Thyroid gland (tissue), 4 donors: Measurements from ENCODE around the gene COL6A2. TPM values are rescaled to one million over a fixed set of nuclear protein-coding genes. Genes with fewer than 3 reads are reported as not detected.
"Not testable (repeated sequence)": the region's sequence is repeated elsewhere in the genome, so short reads cannot be mapped to it uniquely, and the experiment has no call there.

ENCODE experiments used
- DNase-seq, 2 donors: peaks; one replicate each; pipeline ENCODE4 v3.0.0-alpha.2; 2019
- H3K27ac ChIP-seq, 3 donors: fragments of 200-600 bp; sonication (generic); 1 replicate in 2 of 3; 2 replicates in 1 of 3; pipeline ENCODE4 v1.5.1; 2016 to 2019; ENCODE audit warnings: mild to moderate bottlenecking in 1 of 3, moderate library complexity in 1 of 3
- H3K27me3 ChIP-seq: fragments of 200-600 bp; sonication (generic); one replicate; pipeline ENCODE4 v1.5.1; 2019
- H3K36me3 ChIP-seq, 2 donors: fragments of 200-600 bp; sonication (generic); one replicate each; pipeline ENCODE4 v1.5.1; 2016 to 2019
- H3K4me1 ChIP-seq, 2 donors: fragments of 200-600 bp; sonication (generic); one replicate each; pipeline ENCODE4 v1.5.1; 2017 to 2019
- H3K4me3 ChIP-seq, 3 donors: fragments of 200-600 bp; sonication (generic); replicated peaks in 1 of 3; 1 replicate in 2 of 3; 2 replicates in 1 of 3; pipeline ENCODE4 v1.5.1; 2016; ENCODE audit warnings: mild to moderate bottlenecking in 1 of 3
- H3K9me3 ChIP-seq: fragments of 200-600 bp; sonication (generic); one replicate; pipeline ENCODE4 v1.5.1; 2017
- POLR2A ChIP-seq, 2 donors: fragments of 450-650 bp; IDR thresholded peaks; one replicate each; pipeline ENCODE4 v1.6.1; 2017; ENCODE audit warnings: antibody characterized with exemption in 2 of 2, mild to moderate bottlenecking in 2 of 2, moderate library complexity in 1 of 2
- WGBS, 2 donors: methylation state at CpG; one replicate each; pipeline ENCODE4 v1.1.5; 2017; 5-methylcytosine and 5-hydroxymethylcytosine counted together
- intact Hi-C: fragments of 100-400 bp; cut with DNase I; formaldehyde crosslinking; loops from one replicate; pipeline ENCODE4 v1.15.1; 2023
- total RNA-seq, 4 donors: library from RNA; depleted of rRNA; stranded (reverse); fragments of >200 nt; gene quantifications; one replicate each; pipeline ENCODE4 v1.2.3, GENCODE V29; 2016
- TF ChIP-seq, protein P1 (sequence below), 6 experiments: fragments of 200-600 bp in 3 of 6; fragments of 450-650 bp in 3 of 6; sonication (generic) in 3 of 6; IDR thresholded peaks; one replicate each; pipeline ENCODE4 v1.5.1; 2016 to 2019; ENCODE audit warnings: antibody characterized with exemption in 6 of 6, mild to moderate bottlenecking in 2 of 6, inconsistent platforms in 1 of 6, moderate library complexity in 1 of 6

Gene COL6A2
- total RNA-seq, 4 donors from 2014 or later, result 79.4 to 191 (median 172) TPM

DNA sequence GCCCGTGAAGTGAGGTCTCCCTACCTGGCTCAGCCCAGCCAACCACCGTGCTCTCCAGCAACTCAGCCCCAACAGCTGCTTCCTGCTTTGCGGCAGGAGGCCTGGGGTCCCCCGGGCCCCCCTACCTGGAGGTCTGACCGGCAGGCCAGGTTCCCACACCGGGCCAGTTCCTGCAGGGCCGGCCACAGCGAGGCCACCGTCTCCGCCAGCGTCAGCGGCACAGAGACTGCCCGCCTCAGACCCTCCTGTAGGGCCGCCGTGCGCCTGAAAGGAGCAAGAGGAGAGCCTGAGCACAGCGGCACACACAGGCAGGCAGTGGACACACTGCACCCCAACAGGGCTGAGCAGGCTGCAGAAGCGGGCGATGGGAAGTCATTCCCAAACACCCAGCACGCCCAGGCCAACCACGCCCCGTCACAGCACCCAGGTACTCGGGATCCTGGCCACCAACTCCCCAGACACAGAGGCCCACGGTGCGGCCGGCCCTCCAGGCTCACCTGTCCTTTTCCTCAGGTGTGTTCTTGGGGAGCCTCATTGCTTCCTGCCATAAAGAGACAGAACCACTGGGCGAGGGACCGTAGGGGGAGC, 40.6 kb downstream of the COL6A2 start:
- no peaks in the 10 kb centered on the region for H3K36me3 ChIP-seq
- H3K27ac ChIP-seq, result no peak overlapping the region
- intact Hi-C loops, result no loop called here
- H3K9me3 ChIP-seq, result no peaks in the 10 kb centered on the region
- TF ChIP-seq, protein P1, sequence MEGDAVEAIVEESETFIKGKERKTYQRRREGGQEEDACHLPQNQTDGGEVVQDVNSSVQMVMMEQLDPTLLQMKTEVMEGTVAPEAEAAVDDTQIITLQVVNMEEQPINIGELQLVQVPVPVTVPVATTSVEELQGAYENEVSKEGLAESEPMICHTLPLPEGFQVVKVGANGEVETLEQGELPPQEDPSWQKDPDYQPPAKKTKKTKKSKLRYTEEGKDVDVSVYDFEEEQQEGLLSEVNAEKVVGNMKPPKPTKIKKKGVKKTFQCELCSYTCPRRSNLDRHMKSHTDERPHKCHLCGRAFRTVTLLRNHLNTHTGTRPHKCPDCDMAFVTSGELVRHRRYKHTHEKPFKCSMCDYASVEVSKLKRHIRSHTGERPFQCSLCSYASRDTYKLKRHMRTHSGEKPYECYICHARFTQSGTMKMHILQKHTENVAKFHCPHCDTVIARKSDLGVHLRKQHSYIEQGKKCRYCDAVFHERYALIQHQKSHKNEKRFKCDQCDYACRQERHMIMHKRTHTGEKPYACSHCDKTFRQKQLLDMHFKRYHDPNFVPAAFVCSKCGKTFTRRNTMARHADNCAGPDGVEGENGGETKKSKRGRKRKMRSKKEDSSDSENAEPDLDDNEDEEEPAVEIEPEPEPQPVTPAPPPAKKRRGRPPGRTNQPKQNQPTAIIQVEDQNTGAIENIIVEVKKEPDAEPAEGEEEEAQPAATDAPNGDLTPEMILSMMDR (IDR thresholded peaks at IDR 0.05), result no peak
- TF ChIP-seq POLR2A (IDR thresholded peaks at IDR 0.05), result no peak
- 88 to 92% methylated on average over 5 to 9 of the region's 28 CpGs for WGBS, 2 donors
- no peaks in the 10 kb centered on the region for H3K27me3 ChIP-seq
- H3K4me1 ChIP-seq, result no peaks in the 10 kb centered on the region
- H3K4me3 ChIP-seq, result no peak overlapping the region
- no peak for DNase-seq

DNA sequence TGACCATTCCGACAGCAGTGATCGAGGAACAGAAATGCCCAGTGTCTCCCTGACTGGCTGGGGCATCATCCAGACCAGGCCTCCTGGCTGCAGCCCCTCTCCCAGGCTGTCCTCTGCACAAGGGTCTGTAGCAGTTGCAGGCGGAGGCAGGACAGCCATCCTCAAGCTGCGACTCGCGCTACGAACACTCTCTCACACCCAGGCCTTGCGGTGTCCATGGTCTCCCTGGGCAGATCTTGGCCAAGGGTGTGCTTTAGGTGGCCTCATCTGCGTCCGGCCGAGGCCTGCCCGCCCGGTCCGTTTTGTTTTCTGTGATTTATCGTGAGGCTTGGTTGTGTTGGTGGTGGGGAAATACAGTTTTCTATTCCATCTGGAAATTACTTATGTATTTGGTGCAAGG, 41.8 kb downstream of the COL6A2 start:
- no peak overlapping the region for H3K4me3 ChIP-seq
- no peaks in the 10 kb centered on the region for H3K36me3 ChIP-seq
- intact Hi-C loops, result no loop called here
- no peaks in the 10 kb centered on the region for H3K9me3 ChIP-seq
- H3K27ac ChIP-seq, result no peak overlapping the region
- DNase-seq, result no peak
- TF ChIP-seq, protein P1 (IDR thresholded peaks at IDR 0.05), result no peak
- TF ChIP-seq POLR2A (IDR thresholded peaks at IDR 0.05), result no peak
- no peaks in the 10 kb centered on the region for H3K4me1 ChIP-seq
- WGBS, 2 donors, result 82 to 94% methylated on average over 15 of the region's 15 CpGs
- H3K27me3 ChIP-seq, result no peaks in the 10 kb centered on the region

DNA sequence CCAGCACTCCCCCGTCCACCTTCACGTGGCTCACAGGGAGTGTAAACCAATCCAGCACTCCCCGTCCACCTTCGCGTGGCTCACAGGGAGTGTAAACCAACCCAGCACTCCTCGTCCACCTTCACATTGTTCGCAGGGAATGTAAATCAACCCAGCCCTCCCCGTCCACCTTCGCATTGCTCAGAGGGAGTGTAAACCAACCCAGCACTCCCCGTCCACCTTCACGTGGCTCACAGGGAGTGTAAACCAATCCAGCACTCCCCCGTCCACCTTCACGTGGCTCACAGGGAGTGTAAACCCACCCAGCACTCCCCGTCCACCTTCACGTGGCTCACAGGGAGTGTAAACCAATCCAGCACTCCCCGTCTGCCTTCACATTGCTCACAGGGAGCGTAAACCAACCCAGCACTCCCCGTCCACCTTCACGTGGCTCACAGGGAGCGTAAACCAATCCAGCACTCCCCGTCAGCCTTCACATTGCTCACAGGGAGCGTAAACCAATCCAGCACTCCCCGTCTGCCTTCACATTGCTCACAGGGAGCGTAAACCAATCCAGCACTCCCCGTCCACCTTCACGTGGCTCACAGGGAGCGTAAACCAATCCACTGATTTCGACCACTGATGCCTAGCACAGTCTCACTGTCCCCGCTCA, 42.6 kb downstream of the COL6A2 start:
- intact Hi-C loops, H3K27ac ChIP-seq, H3K4me1 ChIP-seq, H3K27me3 ChIP-seq, DNase-seq, H3K36me3 ChIP-seq, H3K9me3 ChIP-seq, H3K4me3 ChIP-seq: not testable (repeated sequence)
- 65 to 74% methylated on average over 29 of the region's 29 CpGs for WGBS, 2 donors

DNA sequence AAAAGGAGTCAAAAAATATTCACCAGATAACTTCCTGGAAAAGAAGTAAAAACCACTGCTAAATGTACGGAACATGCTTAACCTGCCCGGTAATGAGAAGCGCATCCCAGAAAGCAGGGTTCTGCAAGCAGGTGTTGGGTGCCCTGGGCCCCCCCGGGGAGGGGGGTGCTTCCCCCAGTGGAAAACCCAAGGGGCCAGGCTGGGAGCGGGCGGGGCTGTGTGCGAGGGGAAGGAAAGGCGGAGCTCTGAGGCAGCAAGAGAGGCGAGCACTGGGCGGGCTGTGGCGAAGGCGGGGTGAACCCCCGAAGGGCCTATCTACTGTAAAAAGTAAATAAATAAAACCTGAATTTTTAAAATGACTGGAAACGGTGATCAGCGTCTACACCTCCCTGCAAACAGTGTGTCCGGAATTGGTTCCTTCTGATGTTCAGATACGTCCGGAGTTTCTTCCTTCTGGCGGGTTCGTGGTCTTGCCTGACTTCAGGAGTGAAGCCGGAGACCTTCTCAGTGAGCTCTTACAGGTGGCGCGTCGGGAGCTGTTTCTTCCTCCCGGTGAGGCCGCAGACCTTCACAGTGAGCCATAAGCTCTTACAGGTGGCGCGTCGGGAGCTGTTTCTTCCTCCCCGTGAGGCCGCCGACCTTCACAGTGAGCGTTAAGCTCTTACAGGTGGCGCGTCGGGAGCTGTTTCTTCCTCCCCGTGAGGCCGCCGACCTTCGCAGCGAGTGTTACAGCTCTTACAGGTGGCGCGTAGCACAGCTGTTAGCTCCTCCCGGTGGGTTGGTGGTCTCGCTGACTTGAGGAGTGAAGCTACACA, 44.1 kb downstream of the COL6A2 start:
- Histone ChIP-seq H3K27me3 (no peaks in the 10 kb centered on the region), H3K36me3 (no peaks in the 10 kb centered on the region), H3K27ac (no peak overlapping the region), H3K9me3 (no peaks in the 10 kb centered on the region), H3K4me3 (no peak overlapping the region), H3K4me1 (no peaks in the 10 kb centered on the region)
- no peak for DNase-seq
- 92 to 94% methylated on average over 40 to 45 of the region's 45 CpGs for WGBS, 2 donors
- TF ChIP-seq, protein P1 (IDR thresholded peaks at IDR 0.05), result no peak
- no peak for TF ChIP-seq POLR2A (IDR thresholded peaks at IDR 0.05)
- intact Hi-C loops, result no loop called here

DNA sequence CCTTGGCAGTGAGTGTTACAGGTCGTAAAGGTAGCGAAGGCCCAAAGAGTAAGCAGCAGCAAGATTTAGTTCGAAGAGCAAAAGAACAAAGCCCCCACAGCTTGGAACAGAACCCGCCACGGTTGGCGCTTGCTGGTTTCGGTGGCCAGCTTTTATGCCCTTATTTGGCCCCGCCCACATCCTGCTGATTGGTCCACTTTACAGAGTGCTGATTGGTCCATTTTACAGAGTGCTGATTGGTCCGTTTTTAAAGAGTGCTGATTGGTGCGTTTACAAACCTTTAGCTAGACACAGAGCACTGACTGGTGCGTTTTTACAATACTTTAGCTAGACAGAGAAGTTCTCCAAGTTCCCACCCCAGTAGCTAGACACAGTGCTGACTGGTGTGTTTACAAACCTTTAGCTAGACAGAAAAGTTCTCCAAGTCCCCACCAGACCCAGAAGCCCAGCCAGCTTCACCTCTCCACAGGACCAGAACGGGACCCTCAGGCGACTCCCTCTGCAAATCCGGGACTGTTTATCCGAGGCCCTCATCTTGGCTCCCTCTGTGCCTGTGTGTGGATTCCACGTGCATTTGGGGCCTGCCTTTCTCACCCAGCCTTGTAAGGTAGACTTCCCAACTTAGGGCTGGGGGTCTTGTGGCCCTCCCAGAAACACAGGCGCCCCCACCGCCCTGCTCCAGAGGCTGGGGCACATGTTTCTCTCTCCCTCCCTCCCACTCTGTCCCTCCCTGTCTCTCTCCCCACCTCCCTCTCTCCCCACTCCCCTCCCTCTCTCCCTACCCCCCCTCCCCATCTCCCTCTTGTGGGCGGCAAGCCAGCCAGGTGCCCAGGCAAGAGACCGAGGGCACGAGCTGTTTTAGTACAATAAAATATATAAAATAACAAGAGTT, 44.9 kb downstream of the COL6A2 start:
- no peak overlapping the region for H3K27ac ChIP-seq
- H3K9me3 ChIP-seq, result no peaks in the 10 kb centered on the region
- no peak overlapping the region for H3K4me3 ChIP-seq
- no peaks in the 10 kb centered on the region for H3K36me3 ChIP-seq
- 82 to 85% methylated on average over 19 to 21 of the region's 21 CpGs for WGBS, 2 donors
- no peaks in the 10 kb centered on the region for H3K4me1 ChIP-seq
- DNase-seq, result no peak
- intact Hi-C loops, result no loop called here
- H3K27me3 ChIP-seq, result no peaks in the 10 kb centered on the region
- TF ChIP-seq POLR2A (IDR thresholded peaks at IDR 0.05), result no peak
- TF ChIP-seq, protein P1 (IDR thresholded peaks at IDR 0.05), result no peak
